OCI-LY1 (cell line): ENCODE results near the gene UGT2A3.
"Not testable (repeated sequence)": the region's sequence is repeated elsewhere in the genome, so short reads cannot be mapped to it uniquely, and the experiment has no call there.

Source experiments
- EZH2 ChIP-seq: fragments of 200-600 bp; sonication (generic), shearing (Covaris generic); IDR thresholded peaks from 2 replicates; pipeline ENCODE4 v1.8.0; 2017; ENCODE audit warnings: borderline replicate concordance, mixed run types, mild to moderate bottlenecking, antibody characterized with exemption, low read length, moderate library complexity, mixed read lengths
- TF ChIP-seq, protein P1 (sequence below): fragments of 200-600 bp; sonication (generic), shearing (Covaris generic); IDR thresholded peaks from 2 replicates; pipeline ENCODE4 v1.5.1; 2017; ENCODE audit warnings: mild to moderate bottlenecking, antibody characterized with exemption, low read length, moderate library complexity, mixed read lengths

DNA sequence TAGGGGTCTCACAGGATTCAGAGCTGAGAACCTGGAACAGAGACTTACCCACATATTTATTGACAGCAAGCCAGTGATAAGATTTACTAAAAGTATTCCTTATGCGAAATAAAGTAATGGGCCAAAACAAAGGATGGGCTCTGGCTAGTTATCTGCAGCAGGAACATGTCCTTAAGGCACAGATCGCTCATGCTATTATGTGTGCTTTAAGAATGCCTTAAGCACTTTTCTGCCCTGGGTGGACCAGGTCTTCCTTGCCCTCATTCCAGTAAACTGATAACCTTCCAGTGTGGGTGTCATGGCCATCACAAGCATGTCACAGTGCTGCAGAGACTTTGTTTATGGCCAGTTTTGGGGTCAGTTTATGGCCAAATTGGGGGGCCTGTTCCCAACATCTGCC, 7.5 kb upstream of the UGT2A3 start:
- TF ChIP-seq, protein P1, sequence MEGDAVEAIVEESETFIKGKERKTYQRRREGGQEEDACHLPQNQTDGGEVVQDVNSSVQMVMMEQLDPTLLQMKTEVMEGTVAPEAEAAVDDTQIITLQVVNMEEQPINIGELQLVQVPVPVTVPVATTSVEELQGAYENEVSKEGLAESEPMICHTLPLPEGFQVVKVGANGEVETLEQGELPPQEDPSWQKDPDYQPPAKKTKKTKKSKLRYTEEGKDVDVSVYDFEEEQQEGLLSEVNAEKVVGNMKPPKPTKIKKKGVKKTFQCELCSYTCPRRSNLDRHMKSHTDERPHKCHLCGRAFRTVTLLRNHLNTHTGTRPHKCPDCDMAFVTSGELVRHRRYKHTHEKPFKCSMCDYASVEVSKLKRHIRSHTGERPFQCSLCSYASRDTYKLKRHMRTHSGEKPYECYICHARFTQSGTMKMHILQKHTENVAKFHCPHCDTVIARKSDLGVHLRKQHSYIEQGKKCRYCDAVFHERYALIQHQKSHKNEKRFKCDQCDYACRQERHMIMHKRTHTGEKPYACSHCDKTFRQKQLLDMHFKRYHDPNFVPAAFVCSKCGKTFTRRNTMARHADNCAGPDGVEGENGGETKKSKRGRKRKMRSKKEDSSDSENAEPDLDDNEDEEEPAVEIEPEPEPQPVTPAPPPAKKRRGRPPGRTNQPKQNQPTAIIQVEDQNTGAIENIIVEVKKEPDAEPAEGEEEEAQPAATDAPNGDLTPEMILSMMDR = not testable (repeated sequence)
- TF ChIP-seq EZH2 = not testable (repeated sequence)
